ENCODE measurements around the gene TRPM5.

Gene TRPM5

GRCh38 chr11:2451336-2451735, 7.0 kb upstream of the TRPM5 start:
- TF ChIP-seq CTCF (IDR thresholded peaks at IDR 0.05; ENCODE audit: low read length) (no peak), EZH2phosphoT487 (IDR thresholded peaks at IDR 0.05; ENCODE audit: low read length) (no peak), EZH2 (optimal IDR thresholded peaks at IDR 0.05; ENCODE audit: low read depth, low read length) (no peak)
- H3K4me2 ChIP-seq (ENCODE audit: low read depth, low read length): no peak overlapping the region
- H3K9me2 ChIP-seq (replicated peaks; ENCODE audit: insufficient read depth, low read length): no peaks in the 10 kb centered on the region
- no peaks in the 10 kb centered on the region for H4K20me1 ChIP-seq (ENCODE audit: insufficient read depth, low read length)
- H3K27me3 ChIP-seq (replicated peaks; ENCODE audit: insufficient read depth, low read length): no peaks in the 10 kb centered on the region
- no peaks in the 10 kb centered on the region for H3K36me3 ChIP-seq (replicated peaks; ENCODE audit: insufficient read depth, low read length)
- peaks cover 7% of the 10 kb centered on the region; the same call in 1 of the 2 replicates for H3K4me1 ChIP-seq (ENCODE audit: low read length)
- H3K4me3 ChIP-seq (ENCODE audit: low read length): no peak overlapping the region
- no peak for DNase-seq
- H2AFZ ChIP-seq (ENCODE audit: low read length): no peak overlapping the region
- no peak overlapping the region for H3K9ac ChIP-seq (ENCODE audit: low read length)
- no peaks in the 10 kb centered on the region for H3K9me3 ChIP-seq (replicated peaks; ENCODE audit: insufficient read depth, low read length)
- peaks cover 44% of the 10 kb centered on the region for H3K79me2 ChIP-seq (ENCODE audit: low read length)
- H3F3A ChIP-seq (ENCODE audit: insufficient read depth, low read length): no peaks in the 10 kb centered on the region
- H3K27ac ChIP-seq (ENCODE audit: low read length): no peak overlapping the region

DNA sequence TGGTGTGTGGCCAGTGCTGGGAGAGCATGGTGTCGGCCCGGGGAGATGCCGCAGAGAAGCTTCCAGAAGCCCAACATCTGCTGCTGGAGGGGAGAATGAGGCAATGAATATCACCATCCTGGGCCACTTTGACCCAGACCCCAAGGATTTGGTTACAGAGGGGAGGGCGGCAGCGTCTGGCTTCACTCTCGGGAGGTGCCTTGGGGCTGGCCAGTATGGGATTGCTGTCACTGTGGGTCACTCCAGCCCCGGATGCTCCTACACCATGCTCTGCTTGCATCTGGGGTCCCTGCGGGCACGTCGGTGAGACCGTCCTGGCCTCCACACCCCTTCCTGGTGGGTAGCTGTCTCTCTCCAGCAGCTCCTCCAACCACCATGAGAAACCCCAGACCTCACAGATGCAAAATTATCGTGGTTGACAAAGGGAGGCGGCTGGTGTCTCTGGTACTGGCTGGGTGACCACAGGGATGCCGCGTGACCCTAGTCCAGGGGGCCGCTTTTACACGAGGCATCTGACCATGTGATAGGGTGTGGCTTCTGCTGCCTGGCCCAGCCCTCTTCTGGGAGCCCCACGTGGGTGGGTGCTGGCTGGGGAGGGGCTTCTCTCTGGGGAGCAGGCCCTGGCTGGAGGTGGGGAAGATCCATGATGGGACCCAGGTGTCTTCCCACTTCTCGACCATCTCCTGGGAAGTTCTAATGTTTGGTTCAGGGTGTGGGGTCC, 6.2 kb upstream of the TRPM5 start:
- Histone ChIP-seq H2AFZ (ENCODE audit: low read length) (no peak overlapping the region), H3K27ac (ENCODE audit: low read length) (no peak overlapping the region), H3K4me2 (ENCODE audit: low read depth, low read length) (no peak overlapping the region), H4K20me1 (ENCODE audit: insufficient read depth, low read length) (no peaks in the 10 kb centered on the region), H3K36me3 (replicated peaks; ENCODE audit: insufficient read depth, low read length) (no peaks in the 10 kb centered on the region), H3K4me1 (ENCODE audit: low read length) (peaks cover 14% of the 10 kb centered on the region), H3K4me3 (ENCODE audit: low read length) (no peak overlapping the region), H3K9me2 (replicated peaks; ENCODE audit: insufficient read depth, low read length) (no peaks in the 10 kb centered on the region), H3K79me2 (ENCODE audit: low read length) (peaks cover 53% of the 10 kb centered on the region), H3K9ac (ENCODE audit: low read length) (no peak overlapping the region), H3F3A (ENCODE audit: insufficient read depth, low read length) (no peaks in the 10 kb centered on the region), H3K9me3 (replicated peaks; ENCODE audit: insufficient read depth, low read length) (no peaks in the 10 kb centered on the region), H3K27me3 (replicated peaks; ENCODE audit: insufficient read depth, low read length) (no peaks in the 10 kb centered on the region)
- TF ChIP-seq CTCF (IDR thresholded peaks at IDR 0.05; ENCODE audit: low read length): no peak
- TF ChIP-seq EZH2phosphoT487 (IDR thresholded peaks at IDR 0.05; ENCODE audit: low read length): no peak
- no peak for DNase-seq

DNA sequence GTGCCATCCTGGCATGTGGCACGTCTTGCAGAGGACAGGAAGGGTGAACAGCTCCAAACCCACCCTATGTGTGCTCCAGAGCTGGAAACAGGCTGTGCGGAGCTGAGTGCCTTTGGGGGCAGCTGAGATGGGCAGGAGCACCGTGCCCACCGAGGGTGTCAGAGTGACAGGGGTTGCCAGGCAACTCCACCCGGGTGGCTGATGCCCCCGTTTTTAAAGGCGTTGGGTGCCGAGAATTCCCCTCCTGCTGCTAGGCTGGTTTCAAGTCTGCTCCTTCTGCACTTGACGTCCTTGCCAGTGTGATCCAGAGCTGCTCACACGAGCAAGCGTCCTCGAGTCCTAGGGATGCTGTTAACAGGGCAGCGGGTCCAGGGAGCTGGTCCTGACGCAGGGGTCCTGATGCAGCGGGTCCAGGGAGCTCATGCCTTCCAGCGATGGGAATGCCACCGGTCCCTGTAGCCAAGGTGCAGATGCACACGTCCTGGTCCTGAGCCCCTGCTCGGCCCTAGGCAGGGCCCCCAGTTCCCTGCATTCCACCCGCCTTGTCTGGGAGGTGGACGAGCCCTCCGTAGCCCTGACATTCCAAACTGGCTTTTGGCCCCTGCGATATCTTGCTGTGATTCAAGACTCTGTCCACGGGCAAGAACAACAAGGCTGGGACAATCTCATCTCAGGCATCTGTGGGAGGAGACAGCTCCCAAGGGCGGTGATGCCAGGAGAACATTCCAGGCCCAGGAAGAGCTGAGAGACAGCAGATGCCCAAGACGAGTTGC, 5.4 kb upstream of the TRPM5 start:
- no peaks in the 10 kb centered on the region for H3F3A ChIP-seq (ENCODE audit: insufficient read depth, low read length)
- no peak overlapping the region for H3K9ac ChIP-seq (ENCODE audit: low read length)
- no peaks in the 10 kb centered on the region for H4K20me1 ChIP-seq (ENCODE audit: insufficient read depth, low read length)
- peaks cover 14% of the 10 kb centered on the region for H3K4me1 ChIP-seq (ENCODE audit: low read length)
- H3K9me3 ChIP-seq (replicated peaks; ENCODE audit: insufficient read depth, low read length): no peaks in the 10 kb centered on the region
- no peaks in the 10 kb centered on the region for H3K36me3 ChIP-seq (replicated peaks; ENCODE audit: insufficient read depth, low read length)
- no peaks in the 10 kb centered on the region for H3K9me2 ChIP-seq (replicated peaks; ENCODE audit: insufficient read depth, low read length)
- no peak for TF ChIP-seq EZH2 (optimal IDR thresholded peaks at IDR 0.05; ENCODE audit: low read depth, low read length)
- TF ChIP-seq CTCF (IDR thresholded peaks at IDR 0.05; ENCODE audit: low read length): no peak
- TF ChIP-seq EZH2phosphoT487 (IDR thresholded peaks at IDR 0.05; ENCODE audit: low read length): no peak
- DNase-seq: no peak
- no peak overlapping the region for H3K27ac ChIP-seq (ENCODE audit: low read length)
- H2AFZ ChIP-seq (ENCODE audit: low read length): no peak overlapping the region
- no peak overlapping the region for H3K4me2 ChIP-seq (ENCODE audit: low read depth, low read length)
- H3K79me2 ChIP-seq (ENCODE audit: low read length): peaks cover 56% of the 10 kb centered on the region
- no peaks in the 10 kb centered on the region for H3K27me3 ChIP-seq (replicated peaks; ENCODE audit: insufficient read depth, low read length)
- H3K4me3 ChIP-seq (ENCODE audit: low read length): no peak overlapping the region

Measured in MM.1S (cell line).